HAP-1 (cell line): Measurements from ENCODE around the gene B4GAT1.
"Not testable (repeated sequence)": the region's sequence is repeated elsewhere in the genome, so short reads cannot be mapped to it uniquely, and the experiment has no call there.

Experiments
- DNase-seq, 2 experiments: peaks; one replicate each; pipeline ENCODE4 v3.0.0-alpha.2; 2016 to 2020; ENCODE audit warnings: low spot score in 2 of 2
- H3K27me3 ChIP-seq: fragments of 250-450 bp; sonication (Bioruptor Pico); 2 replicates; pipeline ENCODE4 v1.5.1; 2020; ENCODE audit warnings: low read depth, mild to moderate bottlenecking, moderate library complexity
- H3K36me3 ChIP-seq: fragments of 250-450 bp; sonication (Bioruptor Pico); replicated peaks from 2 replicates; pipeline ENCODE4 v1.5.1; 2020; ENCODE audit warnings: mild to moderate bottlenecking
- H3K4me1 ChIP-seq: fragments of 250-450 bp; sonication (Bioruptor Pico); 2 replicates; pipeline ENCODE4 v1.5.1; 2020; ENCODE audit warnings: mild to moderate bottlenecking
- H3K4me3 ChIP-seq: fragments of 250-450 bp; sonication (Bioruptor Pico); 2 replicates; pipeline ENCODE4 v1.5.1; 2020; ENCODE audit warnings: mild to moderate bottlenecking, moderate library complexity
- H3K9me3 ChIP-seq: fragments of 250-450 bp; sonication (Bioruptor Pico); 2 replicates; pipeline ENCODE4 v1.5.1; 2020; ENCODE audit warnings: mild to moderate bottlenecking, moderate library complexity
- in situ Hi-C: fragments of 300-500 bp; cut with MboI; formaldehyde crosslinking; loops from 3 replicates; pipeline ENCODE4 v1.14.3; 2020; ENCODE audit warnings: low sequenced_read_pairs, inconsistent platforms, mixed read lengths

B4GAT1 gene

DNA sequence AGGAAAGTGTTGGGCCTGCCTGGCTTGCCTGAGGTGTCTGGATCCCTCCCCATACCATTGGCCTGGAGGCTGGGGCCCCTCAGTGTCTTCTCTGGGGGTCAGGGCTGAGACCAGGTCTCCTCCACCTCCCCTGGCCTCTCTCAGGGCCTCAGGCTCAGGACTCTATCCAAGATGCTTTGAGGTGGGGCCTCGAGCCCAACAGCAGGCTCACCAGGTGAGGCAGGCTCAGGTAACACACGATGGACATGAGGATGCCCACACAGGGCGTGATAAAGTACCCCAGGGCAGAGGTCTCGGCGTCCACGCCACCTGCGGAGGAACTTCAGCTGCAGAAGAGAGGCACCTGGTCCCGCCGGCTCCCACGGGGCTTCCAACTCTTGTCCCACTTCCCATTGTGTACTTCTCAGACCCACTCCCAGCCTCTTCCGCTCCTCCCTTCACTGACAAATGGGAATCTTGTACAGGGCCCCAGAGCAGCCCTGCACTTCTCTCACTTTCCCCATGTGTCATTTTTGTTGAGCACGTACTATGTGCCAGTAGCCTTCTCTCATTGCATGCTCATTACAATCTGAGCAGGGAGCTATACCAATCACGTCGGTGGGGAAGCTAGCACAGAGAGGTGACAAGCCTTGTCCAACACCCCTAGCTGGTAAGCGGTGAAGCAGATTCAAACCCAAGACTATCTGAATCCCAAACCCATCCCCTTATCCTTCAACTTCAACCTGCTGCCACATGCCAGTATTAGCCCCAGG, 20.3 kb upstream of the B4GAT1 start:
- in situ Hi-C loops: no loop called here

DNA sequence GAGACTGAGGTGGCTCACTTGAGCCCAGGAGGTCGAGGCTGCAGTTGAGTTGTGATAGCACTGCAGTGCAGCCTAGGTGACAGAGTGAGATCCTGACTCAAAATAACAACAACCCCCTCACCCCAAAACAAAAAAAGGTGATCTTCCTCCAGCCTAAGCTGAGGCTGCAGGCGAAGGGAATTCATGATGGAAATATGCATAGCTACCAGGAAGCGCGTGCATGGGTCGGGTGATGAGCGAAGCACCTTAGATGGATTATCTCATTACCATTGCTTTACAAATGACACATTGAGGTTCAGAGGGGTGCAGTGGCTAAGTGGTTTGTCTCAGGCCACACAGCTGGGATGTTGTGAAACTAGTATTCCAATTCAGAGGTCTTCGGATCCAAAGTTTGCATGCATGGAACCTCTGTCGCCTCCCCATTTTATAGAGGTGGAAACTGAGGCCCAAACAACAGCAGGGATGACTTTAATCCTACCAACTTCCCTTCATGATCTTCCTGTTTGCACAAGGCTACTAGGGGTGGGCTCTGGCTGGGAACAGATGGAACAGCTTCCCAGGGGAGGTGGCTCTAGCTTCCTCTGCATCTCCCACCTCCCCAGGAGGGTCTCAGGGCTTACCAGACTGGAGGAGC, 19.5 kb upstream of the B4GAT1 start:
- peaks cover 76% of the 10 kb centered on the region for H3K36me3 ChIP-seq
- DNase-seq: no peak
- H3K4me3 ChIP-seq: no peak overlapping the region
- in situ Hi-C loops: no loop called here
- peaks cover 8% of the 10 kb centered on the region for H3K4me1 ChIP-seq
- no peaks in the 10 kb centered on the region for H3K9me3 ChIP-seq
- H3K27me3 ChIP-seq: no peaks in the 10 kb centered on the region

More for the DNA sequence above, 20.3 kb upstream of the B4GAT1 start:
- Histone ChIP-seq H3K4me3 (no peak overlapping the region), H3K4me1 (peaks cover 8% of the 10 kb centered on the region), H3K36me3 (peaks cover 68% of the 10 kb centered on the region), H3K27me3 (no peaks in the 10 kb centered on the region), H3K9me3 (no peaks in the 10 kb centered on the region)
- DNase-seq: no peak

GRCh38 chr11:66365711-66366619, 18.5 kb upstream of the B4GAT1 start:
- DNase-seq: no peak
- in situ Hi-C loops: no loop called here
- Histone ChIP-seq H3K36me3 (peaks cover 78% of the 10 kb centered on the region), H3K4me1 (peaks cover 8% of the 10 kb centered on the region), H3K9me3 (no peaks in the 10 kb centered on the region), H3K4me3 (no peak overlapping the region), H3K27me3 (no peaks in the 10 kb centered on the region)

DNA sequence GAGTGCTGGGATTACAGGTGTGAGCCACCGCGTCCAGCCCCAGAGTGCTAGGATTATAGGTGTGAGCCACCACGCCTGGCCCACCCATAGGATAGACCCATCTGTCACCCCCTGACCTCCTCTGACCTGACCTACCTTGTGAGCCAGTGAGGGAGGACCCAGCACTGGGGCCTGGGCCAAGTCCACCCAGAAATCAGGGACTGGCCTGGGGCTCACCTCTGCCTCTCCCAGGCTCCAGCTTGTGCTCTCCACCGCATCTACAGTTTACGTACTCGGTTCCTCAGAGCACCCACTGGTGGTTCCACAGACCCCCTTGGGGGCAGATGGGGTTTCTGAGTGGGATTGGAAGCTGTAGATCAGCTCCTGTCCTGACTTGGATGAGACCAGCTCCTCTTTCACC, 17.7 kb upstream of the B4GAT1 start:
- H3K4me3 ChIP-seq: no peak overlapping the region
- peaks cover 75% of the 10 kb centered on the region for H3K36me3 ChIP-seq
- no peaks in the 10 kb centered on the region for H3K9me3 ChIP-seq
- in situ Hi-C loops: no loop called here
- peaks cover 5% of the 10 kb centered on the region for H3K4me1 ChIP-seq
- DNase-seq: no peak
- no peaks in the 10 kb centered on the region for H3K27me3 ChIP-seq

DNA sequence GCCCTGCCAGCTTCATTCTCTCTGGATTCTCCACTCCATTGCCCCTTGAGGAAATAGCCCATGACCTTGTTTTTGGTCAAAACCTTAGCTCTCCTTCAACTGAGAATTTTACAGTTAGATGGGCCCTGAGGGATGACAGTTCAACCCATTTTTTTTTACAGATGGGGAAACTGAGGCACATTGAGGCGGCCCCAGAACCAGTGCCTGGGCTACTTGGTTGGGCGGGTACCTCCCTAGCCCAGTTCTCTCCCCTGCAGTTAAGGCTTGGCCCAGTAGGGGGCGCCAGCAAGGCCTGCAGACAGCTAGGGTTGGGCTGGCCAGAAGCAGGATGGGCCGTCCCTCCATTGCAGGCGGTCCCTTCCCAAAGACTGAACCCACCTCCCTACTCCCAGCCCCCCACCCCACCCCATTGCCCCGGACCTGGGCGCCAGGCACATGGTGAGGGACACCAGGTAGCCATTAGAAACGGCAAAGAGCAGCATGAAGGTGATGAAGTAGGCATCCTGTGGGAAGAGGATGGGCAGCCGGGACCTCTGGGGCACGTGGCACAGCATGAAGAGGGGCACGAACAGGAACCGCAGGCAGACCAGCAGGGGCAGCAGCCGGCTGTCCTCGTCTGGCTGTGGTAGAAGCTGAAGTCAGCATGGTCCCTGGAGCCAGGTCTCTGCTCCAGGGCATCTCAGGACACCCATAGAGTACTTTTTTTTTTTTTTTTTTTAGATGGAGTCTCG, 16.5 kb upstream of the B4GAT1 start:
- H3K4me1 ChIP-seq: no peaks in the 10 kb centered on the region
- peak in 1 of 2 experiments; percentile 90 for DNase-seq
- in situ Hi-C loops: no loop called here
- H3K36me3 ChIP-seq: peaks cover 65% of the 10 kb centered on the region
- H3K27me3 ChIP-seq: no peaks in the 10 kb centered on the region
- no peak overlapping the region for H3K4me3 ChIP-seq
- H3K9me3 ChIP-seq: no peaks in the 10 kb centered on the region

DNA sequence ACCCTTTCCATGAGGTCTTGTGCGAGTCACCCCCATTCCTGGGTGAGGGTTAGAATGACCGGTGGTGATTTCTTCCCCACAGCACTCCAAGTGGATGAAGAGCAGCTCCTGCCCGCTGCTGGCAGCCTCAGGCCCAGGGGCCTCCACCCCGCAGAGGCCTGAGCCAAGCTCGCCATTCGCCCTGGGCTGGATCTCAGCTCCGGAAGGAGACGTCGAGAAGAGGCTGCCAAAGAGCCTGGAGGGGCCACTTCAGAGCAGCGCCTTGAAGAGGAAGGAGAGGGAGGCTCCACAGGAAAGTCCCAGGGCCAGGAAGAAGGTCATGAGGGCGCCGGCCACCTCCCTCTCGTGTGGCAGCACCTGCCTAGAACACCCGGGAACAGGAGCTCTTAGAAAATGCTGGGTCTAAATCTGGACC, 15.8 kb upstream of the B4GAT1 start:
- H3K36me3 ChIP-seq: peaks cover 58% of the 10 kb centered on the region
- in situ Hi-C loops: no loop called here
- H3K4me1 ChIP-seq: no peaks in the 10 kb centered on the region
- H3K4me3 ChIP-seq: no peak overlapping the region
- no peak for DNase-seq
- H3K27me3 ChIP-seq: no peaks in the 10 kb centered on the region
- H3K9me3 ChIP-seq: no peaks in the 10 kb centered on the region

GRCh38 chr11:66362481-66363147, 15.2 kb upstream of the B4GAT1 start:
- Histone ChIP-seq H3K27me3 (no peaks in the 10 kb centered on the region), H3K4me3 (no peak overlapping the region), H3K9me3 (no peaks in the 10 kb centered on the region), H3K36me3 (peaks cover 53% of the 10 kb centered on the region), H3K4me1 (no peaks in the 10 kb centered on the region)
- DNase-seq: no peak
- in situ Hi-C loops: no loop called here

DNA sequence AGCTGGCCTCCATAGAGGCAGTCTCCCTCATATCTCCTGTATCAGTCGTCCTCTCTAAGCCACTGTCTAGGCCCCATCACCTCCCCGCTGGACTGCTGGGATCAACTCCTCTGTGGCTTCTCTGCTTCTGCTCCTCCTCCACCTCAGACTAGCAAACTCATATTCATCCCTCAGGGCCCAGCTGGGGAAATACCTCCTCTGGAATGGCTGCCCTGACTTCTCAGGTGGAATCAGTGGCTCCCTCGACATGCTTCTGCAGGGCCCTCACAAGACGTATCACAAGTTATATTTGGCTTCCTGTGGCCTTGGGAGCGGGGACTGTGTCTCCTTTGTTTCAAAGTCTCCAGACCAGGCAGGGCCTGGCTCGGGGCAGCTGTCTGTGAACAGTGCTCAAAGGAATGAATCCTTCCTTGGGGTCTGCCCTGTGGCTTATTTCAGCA, 14.1 kb upstream of the B4GAT1 start:
- Histone ChIP-seq H3K9me3 (no peaks in the 10 kb centered on the region), H3K4me1 (no peaks in the 10 kb centered on the region), H3K27me3 (no peaks in the 10 kb centered on the region), H3K4me3 (no peak overlapping the region), H3K36me3 (peaks cover 42% of the 10 kb centered on the region)
- DNase-seq: no peak
- in situ Hi-C loops: no loop called here

GRCh38 chr11:66360406-66361073, 13.1 kb upstream of the B4GAT1 start:
- H3K4me1 ChIP-seq: no peaks in the 10 kb centered on the region
- no peaks in the 10 kb centered on the region for H3K9me3 ChIP-seq
- H3K27me3 ChIP-seq: no peaks in the 10 kb centered on the region
- peaks cover 32% of the 10 kb centered on the region for H3K36me3 ChIP-seq
- no peak overlapping the region for H3K4me3 ChIP-seq
- DNase-seq: no peak
- in situ Hi-C loops: no loop called here

GRCh38 chr11:66359662-66360087, 12.2 kb upstream of the B4GAT1 start:
- no peaks in the 10 kb centered on the region for H3K27me3 ChIP-seq
- H3K4me1 ChIP-seq: no peaks in the 10 kb centered on the region
- no peak overlapping the region for H3K4me3 ChIP-seq
- DNase-seq: no peak
- H3K36me3 ChIP-seq: peaks cover 23% of the 10 kb centered on the region
- H3K9me3 ChIP-seq: no peaks in the 10 kb centered on the region
- in situ Hi-C loops: no loop called here

GRCh38 chr11:66350560-66351235, 3.3 kb upstream of the B4GAT1 start:
- H3K9me3 ChIP-seq, H3K27me3 ChIP-seq, in situ Hi-C loops, H3K4me3 ChIP-seq, H3K36me3 ChIP-seq, DNase-seq: not testable (repeated sequence)
- H3K4me1 ChIP-seq: peaks cover 10% of the 10 kb centered on the region

DNA sequence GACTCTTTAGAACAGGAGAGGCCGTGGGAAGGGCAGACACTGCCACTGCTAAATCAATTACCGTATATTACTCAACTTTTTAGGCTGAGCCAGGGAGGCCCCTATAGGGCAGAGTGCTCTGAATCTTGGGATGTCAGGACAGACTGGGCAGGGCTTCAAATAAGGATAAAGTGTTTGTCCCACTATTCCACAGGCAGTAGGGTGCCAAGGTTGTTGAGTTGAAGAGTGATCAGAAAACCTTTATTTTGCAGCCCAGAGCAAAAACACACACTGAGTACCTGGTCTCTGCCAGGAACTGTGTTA, 1.6 kb upstream of the B4GAT1 start:
- peaks cover 6% of the 10 kb centered on the region; the same call in 1 of the 2 replicates for H3K36me3 ChIP-seq
- no peaks in the 10 kb centered on the region for H3K27me3 ChIP-seq
- no peak for DNase-seq
- in situ Hi-C loops: no loop called here
- no peaks in the 10 kb centered on the region for H3K9me3 ChIP-seq
- H3K4me1 ChIP-seq: peaks cover 19% of the 10 kb centered on the region
- no peak overlapping the region for H3K4me3 ChIP-seq
